ENCODE data around the gene PTPRD. TPM values are rescaled to one million over a fixed set of nuclear protein-coding genes. Genes with fewer than 3 reads are reported as not detected.

The PTPRD gene
- total RNA-seq, 1 experiment from 2014 or later: 70.1 TPM

- Mint-ChIP-seq H3K4me3 (ENCODE audit: unreplicated experiment) (no peak overlapping the region), H3K9me3 (ENCODE audit: unreplicated experiment) (no peaks in the 10 kb centered on the region), H3K27ac (ENCODE audit: unreplicated experiment) (no peak overlapping the region), H3K27me3 (ENCODE audit: insufficient read depth, unreplicated experiment) (no peaks in the 10 kb centered on the region), H3K36me3 (ENCODE audit: insufficient read depth, unreplicated experiment) (no peaks in the 10 kb centered on the region), H3K4me1 (ENCODE audit: low read depth, unreplicated experiment) (no peaks in the 10 kb centered on the region)
- Histone ChIP-seq H3K4me3 (ENCODE audit: low read depth, low read length) (no peak overlapping the region), H3K27me3 (replicated peaks; ENCODE audit: control insufficient read depth, insufficient read depth, low read length) (no peaks in the 10 kb centered on the region), H3K4me1 (0 out of 2 replicates have a peak, but pooled peaks cover 5% of the 10 kb centered on the region), H3K9me3 (no peaks in the 10 kb centered on the region; the same call in 1 of the 2 replicates), H3K36me3 (ENCODE audit: control insufficient read depth, insufficient read depth, low read length) (no peaks in the 10 kb centered on the region)
- peak in 1 of 2 experiments; percentile 3 for DNase-seq
- BruUV-seq (replicated peaks): no TSS peak
- TF ChIP-seq CTCF (IDR thresholded peaks at IDR 0.05; ENCODE audit: insufficient read depth in 1 of 2, low read depth in 1 of 2, low read length in 1 of 2, severe bottlenecking in 1 of 2, unreplicated experiment in 1 of 2): peak in 1 of 2 experiments; percentile 43
- CTCF ChIA-PET: no interaction called here
- intact Hi-C loops (cut with micrococcal nuclease; ENCODE audit: unreplicated experiment): loop anchor here (5.0 to 10.0 kb wide), 3 partner anchors 53 to 470 kb away; no protein-coding TSS in a partner anchor
- POLR2A ChIA-PET: no interaction called here
Measured at GRCh38 chr9:8855046-8855445, 1757.8 kb downstream of the PTPRD start.

GRCh38 chr9:8852301-8852864, 1760.4 kb downstream of the PTPRD start:
- BruUV-seq (replicated peaks): no TSS peak
- no peak for TF ChIP-seq CTCF (IDR thresholded peaks at IDR 0.05; ENCODE audit: insufficient read depth in 1 of 2, low read depth in 1 of 2, low read length in 1 of 2, severe bottlenecking in 1 of 2, unreplicated experiment in 1 of 2)
- DNase-seq: no peak
- intact Hi-C loops (cut with micrococcal nuclease; ENCODE audit: unreplicated experiment): loop anchor here (10.0 kb wide), 1 partner anchor 468 kb away; no protein-coding TSS in a partner anchor
- H3K9me3 ChIP-seq: no peaks in the 10 kb centered on the region; the same call in 1 of the 2 replicates
- Mint-ChIP-seq H3K36me3 (ENCODE audit: insufficient read depth, unreplicated experiment) (no peaks in the 10 kb centered on the region), H3K27me3 (ENCODE audit: insufficient read depth, unreplicated experiment) (peaks cover 3% of the 10 kb centered on the region), H3K9me3 (ENCODE audit: unreplicated experiment) (no peaks in the 10 kb centered on the region), H3K4me1 (ENCODE audit: low read depth, unreplicated experiment) (no peaks in the 10 kb centered on the region), H3K27ac (ENCODE audit: unreplicated experiment) (no peak overlapping the region), H3K4me3 (ENCODE audit: unreplicated experiment) (no peak overlapping the region)
- H3K27me3 ChIP-seq (replicated peaks; ENCODE audit: control insufficient read depth, insufficient read depth, low read length): no peaks in the 10 kb centered on the region
- CTCF ChIA-PET: no interaction called here
- no peaks in the 10 kb centered on the region for H3K36me3 ChIP-seq (ENCODE audit: control insufficient read depth, insufficient read depth, low read length)
- POLR2A ChIA-PET: no interaction called here
- no peak overlapping the region for H3K4me3 ChIP-seq (ENCODE audit: low read depth, low read length)
- no peaks in the 10 kb centered on the region for H3K4me1 ChIP-seq

GRCh38 chr9:8850914-8851313, 1761.9 kb downstream of the PTPRD start:
- H3K27me3 Mint-ChIP-seq (ENCODE audit: insufficient read depth, unreplicated experiment): peaks cover 3% of the 10 kb centered on the region
- no peak for TF ChIP-seq CTCF (IDR thresholded peaks at IDR 0.05; ENCODE audit: insufficient read depth in 1 of 2, low read depth in 1 of 2, low read length in 1 of 2, severe bottlenecking in 1 of 2, unreplicated experiment in 1 of 2)
- no peaks in the 10 kb centered on the region for H3K36me3 Mint-ChIP-seq (ENCODE audit: insufficient read depth, unreplicated experiment)
- Histone ChIP-seq H3K4me1 (no peaks in the 10 kb centered on the region), H3K4me3 (ENCODE audit: low read depth, low read length) (no peak overlapping the region), H3K9me3 (no peaks in the 10 kb centered on the region; the same call in 1 of the 2 replicates), H3K27me3 (replicated peaks; ENCODE audit: control insufficient read depth, insufficient read depth, low read length) (no peaks in the 10 kb centered on the region), H3K36me3 (ENCODE audit: control insufficient read depth, insufficient read depth, low read length) (no peaks in the 10 kb centered on the region)
- no peak overlapping the region for H3K4me3 Mint-ChIP-seq (ENCODE audit: unreplicated experiment)
- ChIA-PET POLR2A (no interaction called here), CTCF (no interaction called here)
- H3K9me3 Mint-ChIP-seq (ENCODE audit: unreplicated experiment): no peaks in the 10 kb centered on the region
- no TSS peak for BruUV-seq (replicated peaks)
- intact Hi-C loops (cut with micrococcal nuclease; ENCODE audit: unreplicated experiment): loop anchor here (10.0 kb wide), 1 partner anchor 466 kb away; no protein-coding TSS in a partner anchor
- H3K4me1 Mint-ChIP-seq (ENCODE audit: low read depth, unreplicated experiment): no peaks in the 10 kb centered on the region
- H3K27ac Mint-ChIP-seq (ENCODE audit: unreplicated experiment): no peak overlapping the region
- DNase-seq: no peak
